ENCODE results near the gene CDH8.
"Not testable (repeated sequence)": the region's sequence is repeated elsewhere in the genome, so short reads cannot be mapped to it uniquely, and the experiment has no call there.

Gene CDH8

DNA sequence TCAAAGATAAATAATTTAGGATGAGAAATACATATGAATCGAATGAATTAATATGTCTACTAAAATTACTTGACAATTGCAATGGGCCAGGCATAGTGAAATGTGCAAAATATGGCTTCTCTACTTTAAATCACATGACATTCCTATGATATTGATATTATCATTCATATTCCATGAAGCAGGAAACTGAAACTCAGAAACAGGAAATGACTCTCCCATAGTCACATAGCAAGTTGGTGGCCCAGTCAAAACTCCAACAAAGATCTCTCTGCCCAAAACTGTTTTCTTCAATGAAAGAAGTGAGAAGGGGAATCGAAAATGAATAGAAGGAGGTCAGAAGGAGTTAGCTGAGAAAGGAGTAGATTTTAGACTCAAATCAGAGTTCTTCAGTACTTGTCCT is 272.2 kb downstream of the CDH8 start:
- Histone ChIP-seq H3K27ac (ENCODE audit: insufficient read depth, low read depth, low read length, poor library complexity, severe bottlenecking) (no peak overlapping the region), H3K36me3 (ENCODE audit: control insufficient read depth, insufficient read depth, low read length) (no peaks in the 10 kb centered on the region), H3K4me3 (ENCODE audit: insufficient read depth, low read depth, low read length) (no peak overlapping the region), H3K4me1 (ENCODE audit: control insufficient read depth, insufficient read depth, low read length) (no peaks in the 10 kb centered on the region), H3K9me3 (ENCODE audit: control insufficient read depth, low read length) (no peaks in the 10 kb centered on the region), H3K27me3 (ENCODE audit: control insufficient read depth, insufficient read depth, low read length, poor library complexity, severe bottlenecking) (no peaks in the 10 kb centered on the region)
- 94 to 100% methylated on average over 1 of the region's 2 CpGs for WGBS, 2 experiments

DNA sequence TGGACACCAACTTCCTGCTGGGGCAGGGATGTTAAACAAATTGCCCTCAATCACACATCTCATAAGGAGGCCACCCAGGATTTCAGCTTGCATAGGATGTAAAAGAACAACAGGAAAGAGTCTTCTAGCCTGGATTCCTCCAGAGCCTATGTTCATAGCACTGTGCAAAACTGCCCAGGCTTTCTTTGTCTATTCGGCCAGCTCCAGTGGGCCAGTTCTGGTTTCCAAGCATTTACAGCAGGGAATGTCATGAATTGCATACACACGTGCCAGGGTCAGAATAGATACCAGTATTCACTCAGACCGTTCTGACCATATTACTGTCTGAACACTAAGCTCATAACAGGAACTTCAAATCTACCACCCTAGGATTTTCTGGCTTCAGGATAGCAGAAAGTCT is 273.2 kb downstream of the CDH8 start:
- WGBS, 2 experiments = 91 to 93% methylated on average over 3 of the region's 3 CpGs
- Histone ChIP-seq H3K4me3 (ENCODE audit: insufficient read depth, low read depth, low read length) (no peak overlapping the region), H3K36me3 (ENCODE audit: control insufficient read depth, insufficient read depth, low read length) (no peaks in the 10 kb centered on the region), H3K9me3 (ENCODE audit: control insufficient read depth, low read length) (no peaks in the 10 kb centered on the region), H3K27ac (ENCODE audit: insufficient read depth, low read depth, low read length, poor library complexity, severe bottlenecking) (no peak overlapping the region), H3K4me1 (ENCODE audit: control insufficient read depth, insufficient read depth, low read length) (no peaks in the 10 kb centered on the region), H3K27me3 (ENCODE audit: control insufficient read depth, insufficient read depth, low read length, poor library complexity, severe bottlenecking) (no peaks in the 10 kb centered on the region)

DNA sequence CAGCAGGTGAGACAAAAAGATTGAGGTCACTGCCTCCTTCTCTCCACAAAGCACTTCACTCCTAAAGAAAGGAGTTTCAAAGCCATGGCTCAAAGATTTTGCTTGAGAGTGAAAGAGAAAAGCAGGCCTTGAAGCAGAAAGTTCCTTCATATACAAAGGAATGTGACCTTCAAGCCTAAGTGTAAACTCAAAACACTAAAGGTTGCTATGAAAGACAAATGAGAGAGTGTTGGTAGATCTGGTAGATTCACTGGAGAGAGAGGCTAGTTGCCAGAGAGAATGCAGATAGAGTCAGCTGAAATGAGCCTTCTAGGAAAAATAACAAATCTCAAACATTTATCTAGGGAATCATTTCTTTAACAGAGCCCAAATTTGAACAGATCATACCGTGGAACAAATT is 305.2 kb downstream of the CDH8 start:
- 88% methylated on average over 1 of the region's 1 CpG for WGBS, 2 experiments
- Histone ChIP-seq H3K27me3 (ENCODE audit: control insufficient read depth, insufficient read depth, low read length, poor library complexity, severe bottlenecking) (no peaks in the 10 kb centered on the region), H3K36me3 (ENCODE audit: control insufficient read depth, insufficient read depth, low read length) (no peaks in the 10 kb centered on the region), H3K4me1 (ENCODE audit: control insufficient read depth, insufficient read depth, low read length) (no peaks in the 10 kb centered on the region), H3K4me3 (ENCODE audit: insufficient read depth, low read depth, low read length) (no peak overlapping the region), H3K27ac (ENCODE audit: insufficient read depth, low read depth, low read length, poor library complexity, severe bottlenecking) (no peak overlapping the region), H3K9me3 (ENCODE audit: control insufficient read depth, low read length) (no peaks in the 10 kb centered on the region)

DNA sequence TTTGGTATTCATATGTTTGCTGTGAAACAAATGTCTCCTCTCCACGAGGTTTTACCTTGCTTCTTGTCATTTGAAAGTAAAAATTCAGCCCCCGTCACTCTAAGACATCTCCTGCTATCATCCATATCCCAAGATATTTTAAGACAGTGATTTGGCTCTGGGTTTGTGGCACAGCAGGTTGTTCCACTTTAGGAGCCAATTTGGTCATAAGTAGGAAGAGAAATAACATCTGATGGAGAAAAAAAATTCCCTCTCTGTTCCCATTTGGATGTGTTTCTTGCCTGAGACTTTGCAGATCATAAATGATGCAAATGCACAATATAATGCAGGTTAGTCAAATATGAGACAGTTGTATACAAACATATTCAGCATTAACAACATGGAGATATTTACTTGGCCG is 309.5 kb downstream of the CDH8 start:
- 86 to 91% methylated on average over 3 of the region's 3 CpGs for WGBS, 2 experiments
- no peak overlapping the region for H3K4me3 ChIP-seq (ENCODE audit: insufficient read depth, low read depth, low read length)
- H3K4me1 ChIP-seq (ENCODE audit: control insufficient read depth, insufficient read depth, low read length) = no peaks in the 10 kb centered on the region
- H3K27ac ChIP-seq (ENCODE audit: insufficient read depth, low read depth, low read length, poor library complexity, severe bottlenecking) = no peak overlapping the region
- no peaks in the 10 kb centered on the region for H3K36me3 ChIP-seq (ENCODE audit: control insufficient read depth, insufficient read depth, low read length)
- H3K27me3 ChIP-seq (ENCODE audit: control insufficient read depth, insufficient read depth, low read length, poor library complexity, severe bottlenecking) = no peaks in the 10 kb centered on the region
- H3K9me3 ChIP-seq (ENCODE audit: control insufficient read depth, low read length) = no peaks in the 10 kb centered on the region

DNA sequence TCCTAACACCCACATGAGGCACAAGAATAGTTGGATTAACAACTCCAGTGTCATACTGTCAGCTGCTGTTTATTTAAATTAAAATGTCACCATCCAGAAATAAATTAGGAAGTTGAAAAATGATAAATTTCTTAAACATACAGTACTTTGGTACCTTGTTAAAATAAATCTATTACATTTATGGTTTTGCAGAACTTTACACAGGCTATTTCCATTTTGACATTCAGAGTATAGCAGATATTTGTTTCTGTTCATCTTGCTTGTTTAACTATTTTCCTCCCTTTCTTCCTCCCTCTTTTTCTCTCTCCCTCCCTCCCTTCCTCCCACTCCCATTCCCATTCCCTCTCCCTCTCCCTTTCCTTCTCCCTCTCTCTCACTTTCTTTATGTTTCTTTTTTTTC is 310.1 kb downstream of the CDH8 start:
- Histone ChIP-seq H3K27me3 (ENCODE audit: control insufficient read depth, insufficient read depth, low read length, poor library complexity, severe bottlenecking) (no peaks in the 10 kb centered on the region), H3K36me3 (ENCODE audit: control insufficient read depth, insufficient read depth, low read length) (no peaks in the 10 kb centered on the region), H3K4me1 (ENCODE audit: control insufficient read depth, insufficient read depth, low read length) (no peaks in the 10 kb centered on the region), H3K4me3 (ENCODE audit: insufficient read depth, low read depth, low read length) (no peak overlapping the region), H3K27ac (ENCODE audit: insufficient read depth, low read depth, low read length, poor library complexity, severe bottlenecking) (no peak overlapping the region), H3K9me3 (ENCODE audit: control insufficient read depth, low read length) (no peaks in the 10 kb centered on the region)

DNA sequence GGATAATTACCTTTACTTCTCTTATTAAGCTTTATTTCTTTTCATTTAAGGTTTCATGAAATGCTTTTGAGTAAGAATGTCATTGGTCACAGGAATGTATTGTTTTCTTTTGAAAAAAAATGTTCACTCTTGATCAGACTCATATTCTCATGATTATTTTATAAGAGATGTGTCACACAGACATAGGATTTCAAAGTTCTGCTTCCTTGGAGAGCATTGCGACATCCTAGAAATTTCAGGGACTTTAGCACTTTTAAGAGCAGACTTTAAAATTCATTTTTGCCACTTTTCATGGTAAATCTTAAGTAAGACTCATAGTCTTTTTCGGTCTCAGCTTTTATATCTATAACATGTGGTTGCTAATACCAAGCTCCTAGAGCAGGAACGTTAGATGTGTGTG is 314.7 kb downstream of the CDH8 start:
- H3K4me3 ChIP-seq (ENCODE audit: insufficient read depth, low read depth, low read length) = no peak overlapping the region
- 94 to 100% methylated on average over 3 of the region's 3 CpGs for WGBS, 2 experiments
- H3K27me3 ChIP-seq (ENCODE audit: control insufficient read depth, insufficient read depth, low read length, poor library complexity, severe bottlenecking) = no peaks in the 10 kb centered on the region
- no peaks in the 10 kb centered on the region for H3K36me3 ChIP-seq (ENCODE audit: control insufficient read depth, insufficient read depth, low read length)
- H3K9me3 ChIP-seq (ENCODE audit: control insufficient read depth, low read length) = no peaks in the 10 kb centered on the region
- no peaks in the 10 kb centered on the region for H3K4me1 ChIP-seq (ENCODE audit: control insufficient read depth, insufficient read depth, low read length)
- no peak overlapping the region for H3K27ac ChIP-seq (ENCODE audit: insufficient read depth, low read depth, low read length, poor library complexity, severe bottlenecking)

DNA sequence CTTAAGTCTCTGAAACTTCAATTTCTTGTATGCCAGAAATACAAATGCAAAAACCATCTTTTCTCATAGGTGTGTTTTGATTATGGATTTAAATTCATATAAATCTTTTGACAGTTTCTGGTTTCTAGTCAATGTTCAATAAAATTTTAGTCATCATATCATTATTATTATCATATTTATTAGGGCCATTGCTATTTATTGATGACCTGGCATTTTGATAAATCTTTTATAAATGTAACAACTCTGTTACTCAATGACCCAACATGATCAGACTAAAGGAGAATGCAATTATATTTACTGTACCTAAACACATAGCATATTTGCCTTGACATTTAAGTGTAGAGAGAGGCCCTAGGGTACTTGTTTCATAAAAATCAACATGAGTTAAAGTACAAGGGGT is 320.8 kb downstream of the CDH8 start:
- no peaks in the 10 kb centered on the region for H3K9me3 ChIP-seq (ENCODE audit: control insufficient read depth, low read length)
- H3K36me3 ChIP-seq (ENCODE audit: control insufficient read depth, insufficient read depth, low read length) = no peaks in the 10 kb centered on the region
- no peaks in the 10 kb centered on the region for H3K27me3 ChIP-seq (ENCODE audit: control insufficient read depth, insufficient read depth, low read length, poor library complexity, severe bottlenecking)
- H3K4me3 ChIP-seq (ENCODE audit: insufficient read depth, low read depth, low read length) = no peak overlapping the region
- H3K4me1 ChIP-seq (ENCODE audit: control insufficient read depth, insufficient read depth, low read length) = no peaks in the 10 kb centered on the region
- no peak overlapping the region for H3K27ac ChIP-seq (ENCODE audit: insufficient read depth, low read depth, low read length, poor library complexity, severe bottlenecking)

DNA sequence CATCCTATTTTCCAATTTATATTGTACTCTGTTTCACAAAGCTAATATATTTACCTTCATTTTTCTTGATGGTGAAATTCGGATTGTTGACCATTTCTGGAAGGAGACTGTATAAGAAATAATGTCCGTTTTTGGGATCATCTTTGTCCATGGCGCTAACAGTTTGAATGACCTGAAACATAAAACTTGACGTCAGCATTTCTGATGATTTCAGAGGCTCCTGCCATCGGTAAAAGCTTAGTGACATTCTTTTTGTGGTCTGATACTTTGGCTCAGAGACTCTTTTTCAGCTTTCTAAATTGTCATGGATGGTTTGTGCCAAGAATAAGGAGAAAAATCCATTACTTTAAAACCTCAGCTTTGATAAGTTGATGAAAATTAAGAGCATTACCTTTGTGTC is 322.5 kb downstream of the CDH8 start:
- Histone ChIP-seq H3K27me3 (ENCODE audit: control insufficient read depth, insufficient read depth, low read length, poor library complexity, severe bottlenecking) (no peaks in the 10 kb centered on the region), H3K4me1 (ENCODE audit: control insufficient read depth, insufficient read depth, low read length) (no peaks in the 10 kb centered on the region), H3K36me3 (ENCODE audit: control insufficient read depth, insufficient read depth, low read length) (no peaks in the 10 kb centered on the region), H3K27ac (ENCODE audit: insufficient read depth, low read depth, low read length, poor library complexity, severe bottlenecking) (no peak overlapping the region), H3K9me3 (ENCODE audit: control insufficient read depth, low read length) (no peaks in the 10 kb centered on the region), H3K4me3 (ENCODE audit: insufficient read depth, low read depth, low read length) (no peak overlapping the region)
- WGBS, 2 experiments = 88 to 95% methylated on average over 5 of the region's 5 CpGs

DNA sequence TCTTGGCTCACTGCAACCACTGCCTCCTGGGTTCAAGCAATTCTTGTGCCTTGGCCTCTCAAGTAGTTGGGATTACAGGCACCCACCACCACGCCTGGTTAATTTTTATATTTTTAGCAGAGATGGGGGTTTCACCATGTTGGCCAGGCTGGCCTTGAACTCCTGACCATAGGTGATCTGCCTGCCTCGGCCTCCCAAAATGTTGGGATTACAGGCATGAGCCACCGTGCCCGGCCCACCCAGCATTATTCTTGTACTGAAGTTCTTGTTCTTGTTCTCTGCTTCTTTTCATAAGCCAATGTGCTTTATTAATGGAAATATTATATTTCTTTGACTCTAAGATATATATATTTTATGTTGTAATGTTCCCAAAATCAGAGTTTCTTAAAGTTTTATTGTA is 336.6 kb downstream of the CDH8 start:
- H3K36me3 ChIP-seq (ENCODE audit: control insufficient read depth, insufficient read depth, low read length); H3K27ac ChIP-seq (ENCODE audit: insufficient read depth, low read depth, low read length, poor library complexity, severe bottlenecking); H3K4me3 ChIP-seq (ENCODE audit: insufficient read depth, low read depth, low read length); H3K27me3 ChIP-seq (ENCODE audit: control insufficient read depth, insufficient read depth, low read length, poor library complexity, severe bottlenecking); H3K9me3 ChIP-seq (ENCODE audit: control insufficient read depth, low read length); H3K4me1 ChIP-seq (ENCODE audit: control insufficient read depth, insufficient read depth, low read length): not testable (repeated sequence)
- 93 to 97% methylated on average over 4 of the region's 4 CpGs for WGBS, 2 experiments

DNA sequence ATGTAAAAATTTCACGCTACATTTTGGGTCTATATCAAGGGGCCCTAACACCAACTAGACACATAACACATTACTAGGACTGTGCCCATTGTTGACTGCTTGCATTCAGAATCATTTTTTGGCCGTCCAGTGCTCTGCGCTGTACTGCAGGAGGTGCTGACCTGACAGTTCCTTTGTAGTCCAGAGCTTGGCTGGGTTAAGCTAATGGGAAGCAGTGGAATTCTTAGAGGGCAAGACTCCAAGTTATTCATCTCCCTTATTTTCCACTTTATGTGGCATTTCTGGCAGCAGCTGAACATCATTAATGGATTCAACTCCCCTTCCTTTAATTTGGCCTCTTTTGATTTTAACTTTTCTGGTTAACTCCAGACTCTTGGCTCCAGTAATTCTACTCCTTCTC is 351.7 kb downstream of the CDH8 start:
- Histone ChIP-seq H3K9me3 (ENCODE audit: control insufficient read depth, low read length) (no peaks in the 10 kb centered on the region), H3K4me1 (ENCODE audit: control insufficient read depth, insufficient read depth, low read length) (no peaks in the 10 kb centered on the region), H3K36me3 (ENCODE audit: control insufficient read depth, insufficient read depth, low read length) (no peaks in the 10 kb centered on the region), H3K4me3 (ENCODE audit: insufficient read depth, low read depth, low read length) (no peak overlapping the region), H3K27ac (ENCODE audit: insufficient read depth, low read depth, low read length, poor library complexity, severe bottlenecking) (no peak overlapping the region), H3K27me3 (ENCODE audit: control insufficient read depth, insufficient read depth, low read length, poor library complexity, severe bottlenecking) (no peaks in the 10 kb centered on the region)
- WGBS, 2 experiments = 90 to 98% methylated on average over 3 of the region's 3 CpGs

DNA sequence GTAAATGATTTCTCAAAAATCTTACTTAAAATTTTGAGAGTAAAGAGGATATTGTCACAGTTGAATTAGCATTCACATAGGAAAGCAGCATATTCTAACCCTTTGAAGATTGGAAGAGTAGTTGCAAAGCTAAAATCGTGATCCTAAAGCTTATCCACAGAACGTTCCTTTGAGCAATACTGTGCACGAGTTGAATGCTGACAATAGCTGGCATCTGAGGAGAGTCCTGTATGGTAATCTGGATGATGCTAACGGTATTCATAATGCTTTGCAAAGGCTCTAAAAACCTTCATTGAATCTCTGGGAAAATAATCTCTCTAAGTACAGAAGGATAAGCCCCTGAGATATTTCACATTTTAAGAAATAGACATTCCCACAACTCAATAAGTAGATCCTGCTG is 354.6 kb downstream of the CDH8 start:
- 85 to 91% methylated on average over 4 of the region's 4 CpGs for WGBS, 2 experiments
- Histone ChIP-seq H3K27me3 (ENCODE audit: control insufficient read depth, insufficient read depth, low read length, poor library complexity, severe bottlenecking) (no peaks in the 10 kb centered on the region), H3K4me3 (ENCODE audit: insufficient read depth, low read depth, low read length) (no peak overlapping the region), H3K27ac (ENCODE audit: insufficient read depth, low read depth, low read length, poor library complexity, severe bottlenecking) (no peak overlapping the region), H3K9me3 (ENCODE audit: control insufficient read depth, low read length) (no peaks in the 10 kb centered on the region), H3K36me3 (ENCODE audit: control insufficient read depth, insufficient read depth, low read length) (no peaks in the 10 kb centered on the region), H3K4me1 (ENCODE audit: control insufficient read depth, insufficient read depth, low read length) (no peaks in the 10 kb centered on the region)

Measured in ectodermal cell (in vitro differentiated cells).